Amniotic stem cell (primary cell): ENCODE measurements around the gene MICAL1.
A peak's percentile ranks its signal among the peaks of the same experiment; 100 is the strongest.

Experiments used
- DNase-seq: peaks from one replicate; lab custom pipeline; 2025; lab: John Stamatoyannopoulos, UW

The MICAL1 gene

DNA sequence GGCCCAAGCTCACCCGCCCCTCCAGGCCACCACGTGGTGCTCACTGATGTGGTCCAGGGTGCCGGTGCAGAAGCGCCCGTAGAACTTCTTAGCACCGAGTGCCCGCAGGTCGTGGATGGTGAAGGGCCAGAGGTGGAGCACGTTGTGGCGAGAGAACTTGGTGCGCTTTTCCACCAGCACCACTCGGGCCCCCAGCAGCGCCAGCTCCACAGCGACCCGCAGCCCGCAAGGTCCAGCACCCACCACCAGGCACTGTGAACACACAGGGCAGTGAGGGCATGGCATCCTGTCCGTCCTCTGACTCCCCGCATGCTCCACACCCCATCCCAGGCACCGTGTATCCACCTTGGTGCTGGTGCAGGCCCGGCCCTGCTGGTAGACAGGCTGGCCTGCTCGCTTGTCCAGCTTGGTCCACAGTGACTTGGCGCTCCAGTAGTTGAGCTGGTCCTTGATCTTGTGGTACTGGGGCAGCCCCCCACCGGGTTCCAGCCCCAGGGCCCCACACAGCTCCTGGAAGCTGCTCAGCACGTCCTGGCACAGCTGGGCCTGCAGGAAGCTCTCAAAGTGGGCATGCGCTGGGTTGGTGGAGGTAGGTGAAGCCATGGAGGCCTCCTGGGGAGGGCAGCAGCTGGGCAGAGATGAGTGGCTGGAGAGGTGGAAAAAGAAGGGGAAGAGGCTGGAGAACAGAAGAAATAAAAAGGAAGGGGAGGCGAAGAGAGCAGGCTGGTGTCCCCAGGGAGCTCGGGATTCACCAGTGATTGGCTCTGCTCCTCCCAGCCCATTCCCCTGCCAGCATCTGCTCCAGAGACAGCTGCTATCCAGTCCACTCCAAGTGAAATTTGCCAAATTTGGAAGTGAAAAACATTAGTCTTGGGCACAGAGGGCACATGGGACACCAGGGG lies 1.7 kb downstream of the MICAL1 start:
- DNase-seq: no peak

DNA sequence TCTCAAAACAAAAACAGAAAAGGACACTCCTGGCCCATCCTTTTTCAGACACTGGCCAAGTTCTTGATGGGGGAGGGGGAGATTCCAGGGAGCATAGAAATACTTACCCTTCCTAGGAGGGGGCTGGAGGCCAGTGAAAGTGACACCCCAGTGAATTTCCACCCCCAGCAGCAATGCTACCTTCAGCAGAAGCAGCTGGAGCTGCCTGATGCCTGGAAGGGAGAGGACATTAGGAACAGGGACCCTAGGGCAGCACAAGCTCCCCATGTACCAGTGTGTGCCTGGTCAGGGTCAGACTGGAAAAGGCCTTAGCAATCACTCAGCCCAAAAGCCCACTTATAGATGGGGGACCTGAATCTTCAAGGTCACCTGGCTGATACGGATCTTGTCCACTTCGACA lies 2.4 kb downstream of the MICAL1 start:
- DNase-seq: no peak

DNA sequence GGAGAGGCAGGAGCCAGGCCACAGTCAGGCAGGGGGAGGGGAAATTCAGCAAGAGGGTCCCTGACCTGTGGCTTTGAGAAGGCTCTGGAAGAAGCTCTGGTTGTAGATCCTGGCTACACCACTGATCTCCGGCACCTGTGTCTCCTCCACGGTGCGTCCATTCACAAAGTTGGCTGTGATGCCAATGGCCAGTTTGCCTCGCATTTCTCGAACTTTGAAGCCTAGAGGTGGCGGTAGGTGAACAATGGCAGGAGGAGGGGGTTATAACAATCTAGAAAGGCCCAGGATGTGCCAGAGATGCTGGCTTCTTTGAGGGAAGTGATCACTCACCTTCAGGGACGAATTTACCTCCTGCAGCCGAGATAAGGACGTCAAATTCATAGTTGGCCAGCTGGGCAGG lies 3.4 kb downstream of the MICAL1 start:
- no peak for DNase-seq

DNA sequence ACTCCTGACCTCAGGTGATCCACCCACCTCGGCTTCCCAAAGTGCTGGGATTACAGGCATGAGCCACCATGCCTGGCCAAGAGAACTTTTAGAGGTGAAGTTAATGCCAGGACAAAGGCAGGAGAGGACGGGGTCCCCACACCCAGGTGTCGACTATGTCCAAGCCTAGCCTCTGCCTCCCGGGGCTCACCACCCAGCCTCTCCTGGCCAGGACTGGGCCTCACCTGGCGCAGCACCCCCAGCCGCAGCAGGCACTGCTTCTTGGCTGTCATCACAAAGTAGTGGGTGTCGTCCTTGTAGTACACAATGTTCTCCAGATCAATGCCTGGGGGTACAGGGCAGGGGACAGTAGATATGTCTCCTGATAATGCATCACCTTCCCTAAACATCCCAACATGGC lies 4.2 kb downstream of the MICAL1 start:
- DNase-seq: no peak

DNA sequence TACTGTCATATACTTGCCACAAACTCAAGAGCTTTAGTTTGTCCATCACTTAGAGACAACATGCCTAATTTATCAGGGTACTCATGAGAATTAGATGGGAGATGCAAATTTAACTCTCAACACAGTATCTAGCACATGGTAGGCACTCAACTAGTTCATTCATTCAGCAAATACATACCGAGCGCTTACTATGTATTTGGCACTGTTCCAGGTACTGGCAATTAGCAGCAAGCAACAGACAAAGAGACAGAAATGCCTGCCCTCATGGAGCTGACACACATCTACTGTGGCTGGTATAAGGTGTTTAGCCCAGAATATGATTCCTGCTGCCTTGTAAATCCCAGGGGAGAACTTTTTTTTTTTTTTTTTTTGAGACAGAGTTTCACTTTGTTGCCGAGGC lies 4.8 kb downstream of the MICAL1 start:
- DNase-seq: no peak

DNA sequence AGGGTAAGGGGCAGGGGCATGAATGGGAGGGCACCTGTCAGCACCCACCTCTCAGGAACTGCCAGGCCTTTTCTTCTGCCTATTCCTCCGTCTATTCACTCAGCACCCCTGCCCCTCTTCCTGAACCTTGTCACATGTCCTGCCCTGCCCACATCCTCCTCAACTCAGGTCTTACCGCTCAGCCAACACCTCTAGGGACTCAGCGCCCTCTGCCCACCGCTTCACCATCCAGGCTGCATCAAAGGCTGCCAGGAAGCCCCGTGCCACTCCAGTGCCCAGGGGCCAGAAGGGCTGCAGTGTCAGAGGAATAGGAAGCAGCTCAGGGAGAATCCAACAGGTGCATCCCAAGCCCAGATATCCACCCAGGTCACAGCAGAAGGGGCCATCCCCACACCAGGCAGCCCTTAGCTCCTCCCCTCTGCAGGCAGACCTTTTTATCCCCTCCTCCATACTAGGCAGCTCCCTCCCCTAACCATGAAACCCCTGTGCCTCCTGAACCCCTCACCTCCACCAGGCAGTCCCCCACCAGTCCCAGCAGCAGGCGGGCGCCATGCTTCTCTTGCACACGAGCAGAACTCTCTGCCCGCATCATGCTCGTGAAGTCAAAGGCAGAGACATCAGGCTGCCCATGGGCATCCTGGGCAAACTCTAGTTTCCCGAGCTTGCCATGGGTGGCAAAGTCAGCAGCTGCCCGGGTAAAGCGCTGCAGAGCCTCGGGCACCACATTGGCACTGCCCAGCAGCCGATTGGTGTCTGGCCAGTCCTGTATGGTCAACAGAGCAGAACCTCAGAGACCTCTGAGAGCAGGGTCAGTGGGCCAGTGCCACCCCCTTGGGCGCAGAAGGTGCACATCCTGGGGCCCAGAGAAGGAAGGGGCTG lies 5.5 kb downstream of the MICAL1 start:
- no peak for DNase-seq

DNA sequence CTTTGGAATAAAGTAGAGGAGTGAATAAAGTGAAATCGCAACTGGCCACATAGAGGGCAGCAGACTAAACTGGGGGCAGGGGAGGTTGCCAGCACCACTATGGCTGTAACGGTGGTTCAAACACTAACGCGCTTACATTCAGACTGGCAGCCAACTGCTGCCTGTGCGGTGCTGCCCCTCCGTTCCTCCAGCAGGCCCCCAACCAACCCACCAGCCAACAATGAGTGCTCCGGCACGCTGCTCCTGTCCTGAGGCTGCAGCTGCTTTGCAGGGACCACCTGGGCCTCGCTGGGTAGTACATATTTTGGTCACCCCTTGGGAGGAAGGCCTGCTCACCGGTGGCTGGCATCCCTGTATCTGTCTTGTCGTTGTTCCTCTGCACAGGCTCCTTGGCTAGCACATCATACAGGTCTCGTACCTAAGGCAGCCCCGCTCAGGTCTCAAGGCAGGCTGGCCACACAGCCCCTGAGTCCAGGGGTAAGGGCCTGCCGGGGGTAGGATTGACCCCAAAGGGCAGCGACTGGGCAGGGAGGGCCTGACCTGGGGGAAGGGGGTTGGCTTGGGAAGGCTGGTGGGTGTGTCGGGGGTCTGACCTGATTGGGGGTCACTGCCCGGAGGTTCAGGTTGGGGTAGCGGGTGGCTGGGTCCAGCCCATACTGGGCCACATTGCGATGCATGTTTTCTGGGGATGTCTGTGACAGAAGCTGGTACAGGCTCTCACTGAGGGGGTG lies 6.3 kb downstream of the MICAL1 start:
- no peak for DNase-seq

DNA sequence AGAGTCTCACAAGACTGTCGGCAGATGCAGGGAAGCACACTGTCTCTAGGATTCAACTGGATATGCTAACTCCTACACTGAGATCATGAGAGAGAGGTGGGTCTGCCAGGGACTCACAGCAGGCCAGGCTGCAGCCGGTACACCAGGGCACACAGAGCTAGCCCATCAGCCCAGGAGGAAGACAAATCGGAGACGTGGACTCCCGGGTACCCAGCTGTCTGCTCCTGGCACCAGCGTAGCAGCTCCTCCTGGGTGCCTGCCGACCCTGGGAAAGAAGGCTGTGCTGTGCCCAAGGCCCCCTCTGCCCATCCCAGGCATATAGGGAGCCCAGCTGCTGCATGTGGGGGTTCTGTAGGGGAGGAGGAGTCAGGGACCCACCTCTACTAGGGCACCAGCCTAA lies 7.0 kb downstream of the MICAL1 start:
- DNase-seq: no peak

DNA sequence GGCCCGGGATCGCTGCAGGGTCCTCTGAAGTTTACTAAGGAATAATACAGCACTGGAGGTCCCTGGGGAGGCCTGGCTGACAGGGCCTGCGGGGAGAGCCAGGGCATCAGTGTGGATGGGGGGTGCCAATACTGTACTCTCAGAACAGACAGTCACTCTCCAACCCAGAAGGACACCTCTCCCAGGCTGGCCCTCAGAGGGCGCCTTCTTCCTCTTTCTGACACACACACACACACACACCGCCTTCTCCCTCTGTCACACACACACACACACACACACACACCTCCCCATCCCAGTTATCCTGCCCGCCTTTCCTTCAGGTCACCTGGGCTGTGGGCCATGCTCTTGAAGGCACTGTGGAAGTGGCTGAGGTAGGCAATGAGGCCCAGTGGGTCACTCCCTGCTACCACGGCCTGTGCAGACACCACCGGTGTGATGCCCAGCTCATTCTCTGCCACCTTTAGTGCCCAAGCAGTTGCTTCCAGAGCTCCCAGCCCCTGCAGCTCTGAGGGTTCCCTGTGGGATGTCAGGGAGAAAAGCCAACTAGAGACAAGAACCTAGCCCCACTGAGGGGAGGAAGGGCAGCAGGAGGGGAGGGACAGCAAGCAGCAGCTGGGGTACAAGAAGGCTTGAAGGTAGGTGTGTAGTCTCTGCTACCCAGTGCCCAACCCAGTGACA lies 7.6 kb downstream of the MICAL1 start:
- DNase-seq: no peak

DNA sequence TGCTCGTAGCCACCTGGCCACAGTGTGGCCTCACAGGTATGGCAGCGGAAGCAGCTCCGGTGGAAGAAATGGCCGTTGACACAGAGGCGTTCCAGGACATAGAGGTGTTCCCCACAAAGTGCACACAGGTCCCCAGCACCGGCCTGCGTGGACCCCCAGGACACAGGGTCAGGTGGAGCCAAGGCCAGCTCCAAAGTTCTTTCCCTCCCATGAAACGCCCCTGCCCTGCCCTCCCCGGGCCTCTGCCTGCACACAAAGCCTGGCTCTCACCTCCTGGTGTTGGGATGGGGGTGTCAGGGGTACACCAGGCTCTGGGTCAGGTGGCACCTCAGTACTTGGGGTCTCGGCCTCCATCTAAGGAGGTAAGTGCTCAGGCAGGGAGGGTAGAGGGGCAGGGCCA lies 8.5 kb downstream of the MICAL1 start:
- DNase-seq: no peak

DNA sequence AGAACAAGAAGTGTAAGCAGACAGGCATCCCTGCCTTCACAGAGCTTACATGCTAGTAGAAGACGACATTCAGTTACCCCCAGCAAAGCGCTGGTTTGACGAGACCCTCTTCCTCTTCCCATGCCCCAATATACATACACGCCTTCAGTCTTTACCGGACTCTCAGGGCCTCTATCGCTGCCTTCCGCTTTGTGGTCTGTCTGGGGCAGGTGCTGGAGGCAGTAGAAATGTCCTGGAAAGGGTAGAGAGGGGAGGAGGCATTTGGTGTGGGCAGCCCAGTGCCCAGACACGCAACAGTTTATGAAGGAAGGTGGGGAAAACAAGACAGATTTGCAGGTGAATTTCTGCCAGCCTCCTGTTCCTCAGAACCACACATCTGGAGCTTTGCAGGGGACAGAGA lies 9.0 kb downstream of the MICAL1 start:
- no peak for DNase-seq

DNA sequence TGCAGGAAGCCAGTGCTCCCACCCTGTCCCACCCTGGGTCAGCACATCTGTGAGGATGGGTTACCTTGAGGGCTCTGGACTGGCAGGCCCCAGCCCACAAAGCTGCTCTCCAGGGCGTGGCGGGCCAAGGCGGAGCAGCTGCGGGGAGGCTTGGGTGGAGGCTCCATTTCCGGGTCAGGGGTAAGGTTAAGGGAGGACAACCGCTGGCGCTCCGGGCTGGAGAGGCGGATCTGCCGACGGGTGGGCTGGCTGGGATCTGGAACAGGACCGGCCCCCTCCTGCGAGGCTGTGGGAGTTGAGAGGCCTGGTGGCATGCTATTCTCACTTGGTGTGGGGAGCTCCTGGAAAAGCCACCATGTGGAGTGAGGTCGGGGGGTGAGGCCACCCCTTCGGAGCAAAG lies 9.5 kb downstream of the MICAL1 start:
- DNase-seq: no peak

DNA sequence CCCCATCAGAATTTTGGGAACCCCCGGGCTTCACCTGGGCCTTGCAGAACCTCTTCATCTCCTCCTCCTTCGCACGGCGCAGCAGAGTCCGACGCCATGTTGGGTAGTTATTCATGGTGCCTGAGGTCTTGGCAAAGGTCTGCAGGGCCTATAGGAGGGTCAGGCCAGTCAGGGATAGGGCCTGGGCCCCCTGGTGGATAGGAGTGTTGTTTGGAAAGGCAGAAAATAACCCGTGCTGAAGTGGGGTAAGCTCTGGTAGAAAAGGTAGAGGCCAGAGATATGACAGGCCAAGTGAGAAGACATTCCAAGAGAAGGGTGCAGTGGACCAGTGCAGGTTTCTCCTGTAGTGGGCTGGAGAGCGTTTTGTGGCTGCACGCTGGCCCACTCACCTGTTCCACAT lies 10.2 kb downstream of the MICAL1 start:
- no peak for DNase-seq

DNA sequence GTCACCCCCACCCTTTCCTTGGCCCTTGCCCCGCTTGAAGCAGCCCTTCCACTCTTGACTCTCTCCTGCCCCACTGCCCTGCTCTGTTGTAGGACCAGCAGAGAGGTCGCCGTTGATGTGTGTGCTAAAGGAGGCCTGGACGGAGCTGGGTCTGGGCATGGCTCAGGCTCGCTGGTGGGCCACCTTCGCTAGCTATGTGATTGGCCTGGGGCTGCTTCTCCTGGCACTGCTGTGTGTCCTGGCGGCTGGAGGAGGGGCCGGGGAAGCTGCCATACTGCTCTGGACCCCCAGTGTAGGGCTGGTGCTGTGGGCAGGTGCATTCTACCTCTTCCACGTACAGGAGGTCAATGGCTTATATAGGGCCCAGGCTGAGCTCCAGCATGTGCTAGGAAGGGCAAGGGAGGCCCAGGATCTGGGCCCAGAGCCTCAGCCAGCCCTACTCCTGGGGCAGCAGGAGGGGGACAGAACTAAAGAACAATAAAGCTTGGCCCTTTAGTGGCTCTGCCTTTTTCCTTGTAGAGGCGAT lies 12.1 kb downstream of the MICAL1 start:
- DNase-seq: no peak

DNA sequence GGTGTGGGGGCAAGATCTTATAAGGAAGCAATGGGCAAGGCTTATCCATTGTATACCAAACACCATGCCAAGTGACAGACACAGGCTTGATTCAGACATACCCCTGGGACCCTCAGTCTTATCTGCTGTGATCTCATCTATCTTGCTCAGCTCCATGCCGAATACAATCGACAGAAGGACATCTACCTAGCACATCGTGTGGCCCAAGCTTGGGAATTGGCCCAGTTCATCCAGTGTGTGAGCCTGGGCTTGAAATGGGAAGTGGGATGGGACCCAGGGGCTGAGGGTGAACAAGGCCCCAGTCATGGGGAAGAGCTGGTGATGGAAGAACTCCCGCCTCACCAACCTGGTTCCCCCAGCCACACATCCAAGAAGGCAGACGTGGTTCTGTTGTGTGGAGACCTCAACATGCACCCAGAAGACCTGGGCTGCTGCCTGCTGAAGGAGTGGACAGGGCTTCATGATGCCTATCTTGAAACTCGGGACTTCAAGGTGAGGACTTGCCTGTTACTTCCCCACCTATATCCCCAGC lies 13.1 kb downstream of the MICAL1 start:
- no peak for DNase-seq

DNA sequence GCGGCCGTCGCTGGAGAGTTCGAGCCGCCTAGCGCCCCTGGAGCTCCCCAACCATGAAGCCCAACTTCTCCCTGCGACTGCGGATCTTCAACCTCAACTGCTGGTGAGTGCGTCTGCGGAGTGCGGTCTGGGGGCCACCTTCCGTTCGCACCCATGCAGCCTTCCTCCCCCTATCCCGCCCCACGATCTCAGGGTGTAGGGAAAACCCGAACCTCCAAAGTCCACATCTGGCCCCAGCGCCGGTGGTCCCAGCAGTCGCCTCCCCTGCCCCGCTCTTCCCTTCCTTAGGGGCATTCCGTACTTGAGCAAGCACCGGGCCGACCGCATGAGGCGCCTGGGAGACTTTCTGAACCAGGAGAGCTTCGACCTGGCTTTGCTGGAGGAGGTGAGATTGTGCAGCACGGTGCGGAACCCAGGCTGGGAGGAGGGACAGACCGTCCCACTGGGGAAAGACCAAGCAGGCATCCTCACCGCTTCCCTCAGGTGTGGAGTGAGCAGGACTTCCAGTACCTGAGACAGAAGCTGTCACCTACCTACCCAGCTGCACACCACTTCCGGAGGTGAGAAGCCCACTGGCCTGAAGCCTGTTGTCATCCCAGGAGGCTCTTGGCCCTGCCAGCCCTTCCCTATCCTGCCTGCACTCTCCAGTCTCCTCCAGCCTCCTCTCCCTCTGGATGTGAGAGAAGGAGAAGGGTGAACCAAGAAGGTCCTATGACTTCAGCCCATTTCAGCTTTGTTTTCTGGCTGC lies 14.3 kb downstream of the MICAL1 start:
- DNase-seq: no peak

DNA sequence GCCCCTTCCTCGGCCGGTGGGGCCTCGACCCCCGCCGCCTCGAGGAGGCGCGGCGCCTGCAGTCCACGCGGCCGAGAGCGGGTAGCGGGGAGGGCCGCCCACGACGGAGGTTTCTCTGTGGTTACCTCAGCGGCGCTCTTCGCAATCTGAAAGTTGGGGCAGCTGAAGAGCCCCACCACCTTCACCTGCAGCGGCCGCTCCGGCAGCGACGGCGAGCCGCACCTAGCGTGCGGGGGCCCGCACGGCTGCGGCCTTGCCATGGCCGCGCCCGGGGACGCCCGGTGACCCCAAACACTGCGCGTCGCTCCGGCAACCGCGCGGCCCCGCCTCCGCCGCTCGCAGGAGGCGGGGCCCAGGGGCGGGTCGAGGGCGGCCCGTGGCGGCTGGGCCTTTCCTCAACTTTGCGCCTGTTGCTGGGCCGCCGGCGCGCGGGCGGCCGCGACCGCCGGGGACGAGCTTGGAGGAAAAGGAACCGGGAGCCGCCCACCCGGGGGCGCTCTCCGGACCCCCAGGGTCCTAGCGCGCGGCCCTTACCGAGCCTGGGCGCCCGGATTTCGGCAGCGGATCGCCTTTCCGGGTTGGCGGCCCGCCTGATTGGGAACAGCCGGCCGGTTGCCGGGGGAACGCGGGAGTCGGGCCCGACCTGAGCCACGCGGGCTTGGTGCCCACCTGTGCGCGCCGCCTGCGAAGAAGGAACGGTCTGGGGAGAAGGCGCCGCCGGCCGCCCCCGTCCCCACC lies 15.1 kb downstream of the MICAL1 start, which contains the start of the genes PPIL6 and SMPD2:
PPIL6 (minus strand) TSS at position 298 of the 738 bp plus-strand sequence; CDS start at position 260, 38 bp downstream.
SMPD2 (plus strand) TSS at position 394 of the 738 bp plus-strand sequence. CDS start 398 bp downstream, outside the sequence.
- peak; percentile 76 for DNase-seq

DNA sequence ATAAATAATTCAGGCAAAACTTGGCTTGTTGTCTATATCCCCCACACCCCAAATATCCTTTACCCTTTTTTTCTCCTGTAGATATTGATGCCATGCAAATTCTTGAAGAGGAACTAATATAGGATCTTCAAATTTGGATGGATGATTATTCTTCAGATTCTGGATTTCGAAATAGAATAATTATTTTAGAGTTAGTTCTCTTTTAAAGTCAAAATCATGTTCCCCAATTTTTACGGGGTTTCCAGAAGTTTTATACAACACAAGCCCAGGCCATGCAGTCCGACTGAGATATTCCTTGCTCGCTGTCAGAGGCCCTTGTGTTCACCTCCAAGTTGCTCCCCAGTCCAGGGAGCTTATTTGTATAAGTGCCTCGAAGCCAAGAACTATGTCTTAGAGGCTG lies 19.5 kb downstream of the MICAL1 start:
- DNase-seq: no peak

DNA sequence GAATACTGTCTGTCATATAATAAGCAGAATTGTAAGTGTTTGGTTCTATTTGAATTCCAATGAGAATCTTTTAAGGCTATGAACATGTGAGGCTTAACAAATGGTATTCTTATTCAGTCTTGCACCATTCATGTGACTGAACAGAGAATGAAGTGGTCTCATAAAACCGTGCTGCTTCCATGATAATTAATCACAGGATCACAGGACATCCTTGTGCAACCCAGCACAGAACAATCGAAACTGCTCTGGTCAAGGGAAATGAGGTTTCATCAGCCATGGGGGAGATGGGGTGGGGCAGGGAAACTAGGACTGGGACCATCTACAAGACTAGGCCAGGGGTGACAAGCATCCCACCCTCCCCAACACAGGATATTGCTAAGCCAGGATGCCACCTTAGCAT lies 21.1 kb downstream of the MICAL1 start:
- DNase-seq: no peak

DNA sequence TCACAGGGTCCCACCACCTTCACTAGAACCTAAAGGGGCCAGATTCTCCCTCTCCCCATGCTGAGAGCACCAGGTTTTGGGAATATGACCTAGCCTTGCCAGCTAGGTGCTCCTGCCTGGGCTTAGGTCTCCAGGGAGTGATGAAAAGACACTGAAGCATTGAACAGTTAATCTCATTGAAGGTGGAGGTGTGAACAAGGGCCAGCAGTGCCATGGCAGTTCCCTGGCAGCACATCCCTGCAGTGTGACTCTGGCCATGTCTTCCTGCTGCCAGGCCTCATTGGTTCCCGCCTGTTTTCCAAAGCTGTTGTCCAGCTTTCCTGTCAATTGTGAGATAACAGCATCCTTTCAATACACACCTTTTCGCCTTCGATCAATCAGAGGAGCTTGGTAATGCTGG lies 26.1 kb downstream of the MICAL1 start:
- no peak for DNase-seq
